Mesendoderm (in vitro differentiated cells): Measurements from ENCODE around the gene ITM2C.

Experiments
- DNase-seq: peaks from one replicate; pipeline ENCODE4 v3.0.0; 2013
- H2AK5ac ChIP-seq: 2 replicates; pipeline ENCODE4 v1.6.1; 2013; ENCODE audit warnings: low read length, inconsistent platforms
- H2BK120ac ChIP-seq: 2 replicates; pipeline ENCODE4 v1.6.1; 2013; ENCODE audit warnings: low read depth, mild to moderate bottlenecking, low read length, moderate library complexity, mixed read lengths
- H2BK15ac ChIP-seq: replicated peaks from 2 replicates; pipeline ENCODE4 v1.6.1; 2013; ENCODE audit warnings: low read depth, mild to moderate bottlenecking, moderate library complexity
- H2BK5ac ChIP-seq: 2 replicates; pipeline ENCODE4 v1.6.1; 2013; ENCODE audit warnings: low read length, inconsistent platforms
- H3K18ac ChIP-seq: 2 replicates; pipeline ENCODE4 v1.6.1; 2013; ENCODE audit warnings: mild to moderate bottlenecking, low read length, mixed read lengths
- H3K23ac ChIP-seq: one replicate; pipeline ENCODE4 v1.6.1; 2013; ENCODE audit warnings: low read length
- H3K27ac ChIP-seq: 2 replicates; pipeline ENCODE4 v1.5.1; 2013; ENCODE audit warnings: low read depth, mild to moderate bottlenecking, inconsistent platforms, low read length, moderate library complexity
- H3K27me3 ChIP-seq: 2 replicates; pipeline ENCODE4 v1.6.1; 2013; ENCODE audit warnings: low read length, control low read depth, mild to moderate bottlenecking, inconsistent platforms; ENCODE audit not compliant: insufficient read depth, poor library complexity
- H3K36me3 ChIP-seq: 2 replicates; pipeline ENCODE4 v1.6.1; 2013; ENCODE audit warnings: low read length, inconsistent platforms; ENCODE audit not compliant: control insufficient read depth, insufficient read depth
- H3K4ac ChIP-seq: one replicate; pipeline ENCODE4 v1.6.1; 2013; ENCODE audit warnings: low read depth, mild to moderate bottlenecking, low read length, moderate library complexity
- H3K4me1 ChIP-seq: 2 replicates; pipeline ENCODE4 v1.6.1; 2013; ENCODE audit warnings: low read depth, low read length, inconsistent platforms; ENCODE audit not compliant: control insufficient read depth
- H3K4me2 ChIP-seq: 2 replicates; pipeline ENCODE4 v1.6.1; 2013; ENCODE audit warnings: low read length
- H3K4me3 ChIP-seq: 2 replicates; pipeline ENCODE4 v1.5.1; 2013; ENCODE audit warnings: mild to moderate bottlenecking, low read length
- H3K56ac ChIP-seq: one replicate; pipeline ENCODE4 v1.6.1; 2013; ENCODE audit warnings: low read length
- H3K79me1 ChIP-seq: 2 replicates; pipeline ENCODE4 v1.6.1; 2013; ENCODE audit warnings: low read length, inconsistent platforms
- H3K79me2 ChIP-seq: 2 replicates; pipeline ENCODE4 v1.6.1; 2013; ENCODE audit warnings: mild to moderate bottlenecking, low read length; ENCODE audit not compliant: control insufficient read depth, insufficient read depth
- H3K9ac ChIP-seq: 2 replicates; pipeline ENCODE4 v1.6.1; 2013; ENCODE audit warnings: low read length, inconsistent platforms
- H4K5ac ChIP-seq: one replicate; pipeline ENCODE4 v1.6.1; 2013; ENCODE audit warnings: low read length
- H4K8ac ChIP-seq: one replicate; pipeline ENCODE4 v1.6.1; 2013; ENCODE audit warnings: low read depth, mild to moderate bottlenecking, control low read depth, low read length, moderate library complexity
- WGBS: extraction: QIAGEN DNeasy Blood & Tissue Kit; methylation state at CpG from one replicate; pipeline ENCODE4 v1.1.7; 2013; ENCODE audit warnings: low lambda C conversion rate, missing lambda C conversion rate; ENCODE audit not compliant: insufficient coverage; ENCODE audit errors: extremely low coverage; 5-methylcytosine and 5-hydroxymethylcytosine counted together

ITM2C gene

DNA sequence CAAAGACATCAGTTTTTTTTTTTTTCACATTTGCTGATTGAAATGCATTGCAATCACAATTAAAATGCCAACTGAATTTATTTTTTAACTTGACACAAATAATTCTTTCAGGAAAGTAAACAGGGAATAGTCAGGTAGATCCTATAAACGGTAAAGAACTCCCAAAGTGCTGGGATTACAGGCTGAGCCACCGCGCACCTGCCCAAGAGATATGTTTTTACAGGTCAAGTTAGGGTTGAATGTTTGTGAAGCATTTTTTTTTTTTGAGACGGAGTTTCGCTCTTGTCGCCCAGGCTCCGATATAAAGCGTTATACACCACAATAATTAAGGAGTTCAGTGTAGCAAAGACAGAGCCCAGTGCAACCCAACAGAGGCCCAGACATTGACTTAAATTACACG lies 15.1 kb downstream of the ITM2C start:
- H2BK5ac ChIP-seq, result no peak overlapping the region
- no peak overlapping the region for H3K18ac ChIP-seq
- no peak overlapping the region for H3K27ac ChIP-seq
- no peak overlapping the region for H2BK120ac ChIP-seq
- no peaks in the 10 kb centered on the region for H3K27me3 ChIP-seq
- no peak overlapping the region for H2AK5ac ChIP-seq
- no peak overlapping the region for H4K5ac ChIP-seq
- H3K79me1 ChIP-seq, result peaks cover 16% of the 10 kb centered on the region
- H3K4me2 ChIP-seq, result no peak overlapping the region
- no peak for DNase-seq
- no peak overlapping the region for H2BK15ac ChIP-seq
- no peak overlapping the region for H3K9ac ChIP-seq
- H3K4me3 ChIP-seq, result no peak overlapping the region
- no peak overlapping the region for H3K23ac ChIP-seq
- no peak overlapping the region for H3K4ac ChIP-seq
- no peak overlapping the region for H3K56ac ChIP-seq
- no CpG with 5 or more reads among the region's 9 CpGs for WGBS
- H3K4me1 ChIP-seq, result no peaks in the 10 kb centered on the region
- H3K36me3 ChIP-seq, result peaks cover 39% of the 10 kb centered on the region
- no peak overlapping the region for H4K8ac ChIP-seq
- H3K79me2 ChIP-seq, result peaks cover 2% of the 10 kb centered on the region

DNA sequence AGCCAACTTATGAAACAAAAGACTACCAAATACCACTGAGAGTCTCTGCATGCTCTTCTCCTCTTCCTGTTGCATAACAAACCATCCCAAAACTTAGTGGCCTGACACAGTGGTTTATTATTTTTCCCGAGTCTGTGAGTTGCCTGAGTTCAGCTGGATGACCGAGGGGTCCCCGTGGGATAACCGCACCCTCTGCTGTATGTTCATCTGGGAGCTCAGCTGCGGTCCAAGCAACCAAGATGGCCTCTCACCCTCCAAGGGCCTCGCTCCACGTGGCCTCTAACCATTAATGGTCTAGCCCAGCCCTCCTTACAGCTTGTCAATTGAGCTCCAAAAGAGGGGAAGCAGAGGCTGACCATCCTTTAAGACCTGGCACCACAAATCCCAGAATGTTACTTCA lies 17.1 kb downstream of the ITM2C start:
- WGBS, result no CpG with 5 or more reads among the region's 7 CpGs
- DNase-seq, result no peak
- H3K18ac ChIP-seq, result no peak overlapping the region
- H3K4ac ChIP-seq, result no peak overlapping the region
- no peak overlapping the region for H3K23ac ChIP-seq
- H2AK5ac ChIP-seq, result no peak overlapping the region
- H3K27ac ChIP-seq, result no peak overlapping the region
- no peak overlapping the region for H3K9ac ChIP-seq
- no peak overlapping the region for H2BK120ac ChIP-seq
- no peaks in the 10 kb centered on the region for H3K27me3 ChIP-seq
- no peak overlapping the region for H2BK15ac ChIP-seq
- H3K56ac ChIP-seq, result no peak overlapping the region
- H3K4me3 ChIP-seq, result no peak overlapping the region
- H3K4me2 ChIP-seq, result no peak overlapping the region
- H4K5ac ChIP-seq, result no peak overlapping the region
- no peaks in the 10 kb centered on the region for H3K79me2 ChIP-seq
- H3K4me1 ChIP-seq, result peaks cover 2% of the 10 kb centered on the region
- peaks cover 4% of the 10 kb centered on the region for H3K79me1 ChIP-seq
- H4K8ac ChIP-seq, result no peak overlapping the region
- H2BK5ac ChIP-seq, result no peak overlapping the region
- H3K36me3 ChIP-seq, result peaks cover 24% of the 10 kb centered on the region

DNA sequence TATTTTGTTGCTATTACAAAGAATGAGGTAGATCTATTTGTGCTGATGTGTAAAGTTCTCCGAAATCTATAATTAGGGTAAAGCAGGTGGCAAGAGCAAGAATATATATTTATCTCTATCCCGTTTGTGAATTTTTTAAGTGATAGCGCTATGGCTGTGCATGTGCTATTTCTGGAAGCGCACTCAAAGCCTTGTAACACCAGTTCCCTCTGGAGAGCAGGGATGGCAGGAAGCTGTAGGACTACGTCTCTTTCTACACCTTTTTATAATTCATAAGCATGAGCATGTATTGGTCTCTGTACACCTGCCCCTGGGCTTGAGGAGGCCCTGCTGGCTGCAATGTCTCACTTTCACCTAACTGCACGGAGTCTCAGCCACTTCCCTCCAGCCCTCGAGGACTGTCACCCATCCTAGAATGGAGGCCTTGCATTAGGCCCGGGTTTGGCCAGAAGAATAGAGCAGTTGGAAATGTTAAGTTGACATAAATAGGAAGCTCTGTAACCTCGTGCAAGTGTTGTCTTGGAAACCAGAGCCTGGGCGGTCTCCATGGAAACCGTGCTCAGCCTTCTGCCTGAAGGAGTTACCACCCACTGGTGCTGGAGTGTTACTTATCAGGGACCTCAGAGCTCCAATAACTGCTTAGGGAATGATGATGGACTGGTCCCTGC lies 20.9 kb downstream of the ITM2C start:
- Histone ChIP-seq H3K4me3 (no peak overlapping the region), H4K8ac (no peak overlapping the region), H2BK15ac (no peak overlapping the region), H3K27ac (no peak overlapping the region), H3K9ac (no peak overlapping the region), H3K79me2 (no peaks in the 10 kb centered on the region), H3K36me3 (no peaks in the 10 kb centered on the region), H3K4me1 (peaks cover 2% of the 10 kb centered on the region), H2BK5ac (no peak overlapping the region), H3K4me2 (no peak overlapping the region), H3K27me3 (no peaks in the 10 kb centered on the region), H3K18ac (no peak overlapping the region), H2AK5ac (no peak overlapping the region), H3K4ac (no peak overlapping the region), H3K23ac (no peak overlapping the region), H4K5ac (no peak overlapping the region), H3K79me1 (no peaks in the 10 kb centered on the region), H2BK120ac (no peak overlapping the region), H3K56ac (no peak overlapping the region)
- peak; percentile 85 for DNase-seq
- no CpG with 5 or more reads among the region's 11 CpGs for WGBS

DNA sequence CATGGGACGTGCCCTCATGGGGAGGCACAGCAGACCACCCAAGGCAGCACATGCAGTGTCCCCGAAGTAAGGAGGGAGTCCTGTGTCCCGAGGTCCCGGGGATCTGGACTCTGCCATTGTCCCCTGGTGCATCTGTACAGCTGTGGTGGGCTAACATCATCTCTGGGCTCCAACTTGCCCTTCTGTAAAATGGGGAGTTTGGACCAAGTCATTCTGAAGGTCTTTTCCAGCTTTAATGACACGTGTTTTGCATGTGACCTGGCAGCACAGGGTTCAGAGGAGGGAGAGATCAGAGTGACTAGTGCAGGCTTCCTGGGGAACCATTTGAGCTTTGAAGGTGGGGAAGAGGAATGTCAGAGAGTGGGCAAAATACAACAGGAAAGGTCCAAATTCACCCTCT lies 21.5 kb downstream of the ITM2C start:
- Histone ChIP-seq H2BK15ac (no peak overlapping the region), H3K79me2 (no peaks in the 10 kb centered on the region), H3K4ac (no peak overlapping the region), H3K79me1 (no peaks in the 10 kb centered on the region), H3K4me2 (no peak overlapping the region), H3K56ac (no peak overlapping the region), H3K27ac (no peak overlapping the region), H4K8ac (no peak overlapping the region), H3K27me3 (no peaks in the 10 kb centered on the region), H3K36me3 (no peaks in the 10 kb centered on the region), H2BK5ac (no peak overlapping the region), H3K23ac (peak overlapping the region; percentile 37), H2AK5ac (no peak overlapping the region), H4K5ac (no peak overlapping the region), H2BK120ac (no peak overlapping the region), H3K18ac (no peak overlapping the region), H3K4me3 (no peak overlapping the region), H3K9ac (no peak overlapping the region), H3K4me1 (peaks cover 2% of the 10 kb centered on the region)
- DNase-seq, result no peak
- no CpG with 5 or more reads among the region's 5 CpGs for WGBS

DNA sequence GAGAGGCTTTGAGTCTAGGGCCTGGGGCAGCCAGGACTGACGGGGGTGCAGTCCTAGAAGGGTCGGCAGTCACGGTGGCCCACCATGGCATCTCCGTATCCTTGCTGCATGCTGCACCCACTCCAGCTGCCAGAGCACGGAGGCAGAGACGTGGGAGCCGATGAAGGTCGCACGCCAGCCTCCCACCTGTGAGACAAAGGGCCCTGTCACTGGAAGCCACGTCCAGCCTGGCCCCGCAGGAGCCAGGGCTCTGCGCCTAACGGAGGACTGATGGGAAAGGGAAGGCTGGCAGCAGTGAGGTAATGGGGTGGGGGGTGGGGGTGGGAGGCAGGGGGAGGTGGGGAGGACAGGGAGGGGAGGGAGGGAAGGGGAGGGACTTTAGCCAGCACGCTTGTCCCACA lies 21.9 kb downstream of the ITM2C start:
- Histone ChIP-seq H3K27ac (no peak overlapping the region), H3K4me1 (peaks cover 2% of the 10 kb centered on the region), H2AK5ac (no peak overlapping the region), H3K79me2 (no peaks in the 10 kb centered on the region), H3K4ac (no peak overlapping the region), H3K9ac (no peak overlapping the region), H3K18ac (no peak overlapping the region), H4K5ac (no peak overlapping the region), H4K8ac (no peak overlapping the region), H2BK15ac (no peak overlapping the region), H3K4me2 (no peak overlapping the region), H3K56ac (no peak overlapping the region), H2BK5ac (no peak overlapping the region), H3K23ac (peak overlapping the region; percentile 37), H3K27me3 (no peaks in the 10 kb centered on the region), H2BK120ac (no peak overlapping the region), H3K4me3 (no peak overlapping the region), H3K79me1 (no peaks in the 10 kb centered on the region), H3K36me3 (no peaks in the 10 kb centered on the region)
- WGBS, result no CpG with 5 or more reads among the region's 14 CpGs
- no peak for DNase-seq

DNA sequence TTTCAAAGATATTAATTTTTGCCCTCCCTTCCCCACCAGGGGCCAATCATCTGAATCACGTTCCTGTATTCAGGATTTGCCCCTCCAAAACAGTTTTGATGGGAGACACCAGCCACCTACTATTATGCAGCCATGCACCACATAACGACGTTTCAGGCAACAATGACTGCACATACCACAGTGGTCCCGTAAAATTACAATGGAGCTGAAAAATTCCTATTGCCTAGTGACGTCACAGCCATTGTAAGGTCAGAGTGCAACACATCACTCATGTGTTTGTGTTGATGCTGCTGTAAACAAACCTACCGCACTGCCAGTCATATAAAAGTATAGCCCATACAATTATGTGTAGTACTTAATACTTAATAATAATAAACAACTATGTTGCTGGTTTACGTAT lies 22.6 kb downstream of the ITM2C start:
- H3K4me1 ChIP-seq, result peaks cover 2% of the 10 kb centered on the region
- no peak overlapping the region for H4K8ac ChIP-seq
- no peaks in the 10 kb centered on the region for H3K79me1 ChIP-seq
- no peak overlapping the region for H4K5ac ChIP-seq
- no peak overlapping the region for H3K4me3 ChIP-seq
- H3K27ac ChIP-seq, result no peak overlapping the region
- H3K23ac ChIP-seq, result no peak overlapping the region
- H3K79me2 ChIP-seq, result no peaks in the 10 kb centered on the region
- DNase-seq, result no peak
- H3K27me3 ChIP-seq, result no peaks in the 10 kb centered on the region
- H3K9ac ChIP-seq, result no peak overlapping the region
- H2BK15ac ChIP-seq, result no peak overlapping the region
- H3K4me2 ChIP-seq, result no peak overlapping the region
- no peak overlapping the region for H2BK5ac ChIP-seq
- no peak overlapping the region for H3K4ac ChIP-seq
- no peak overlapping the region for H2AK5ac ChIP-seq
- H3K36me3 ChIP-seq, result no peaks in the 10 kb centered on the region
- H2BK120ac ChIP-seq, result no peak overlapping the region
- H3K18ac ChIP-seq, result no peak overlapping the region
- H3K56ac ChIP-seq, result no peak overlapping the region
- WGBS, result no CpG with 5 or more reads among the region's 7 CpGs
